Ascending aorta (tissue), 2 donors: Measurements from ENCODE around the gene AXL. TPM values are rescaled to one million over a fixed set of nuclear protein-coding genes. Genes with fewer than 3 reads are reported as not detected.
"Not testable (repeated sequence)": the region's sequence is repeated elsewhere in the genome, so short reads cannot be mapped to it uniquely, and the experiment has no call there.

Source experiments
- DNase-seq, 2 donors: peaks; one replicate each; pipeline ENCODE4 v3.0.0-alpha.2; 2019; ENCODE audit warnings: low spot score in 2 of 2
- H3K27ac ChIP-seq, 2 donors: fragments of 200-600 bp; sonication (generic); one replicate each; pipeline ENCODE4 v1.5.1; 2016 to 2017; ENCODE audit warnings: mild to moderate bottlenecking in 1 of 2
- H3K27me3 ChIP-seq: fragments of 200-600 bp; sonication (generic); one replicate; pipeline ENCODE4 v1.5.1; 2017
- H3K36me3 ChIP-seq, 2 donors: fragments of 200-600 bp; sonication (generic); one replicate each; pipeline ENCODE4 v1.5.1; 2016
- H3K4me1 ChIP-seq, 2 donors: fragments of 200-600 bp; sonication (generic); one replicate each; pipeline ENCODE4 v1.5.1; 2016 to 2017; ENCODE audit warnings: mild to moderate bottlenecking in 1 of 2
- H3K4me3 ChIP-seq, 2 donors: fragments of 200-600 bp; sonication (generic); one replicate each; pipeline ENCODE4 v1.5.1; 2016 to 2017; ENCODE audit warnings: mild to moderate bottlenecking in 1 of 2
- H3K9me3 ChIP-seq, 2 donors: fragments of 200-600 bp; sonication (generic); one replicate each; pipeline ENCODE4 v1.5.1; 2016
- intact Hi-C: fragments of 100-400 bp; cut with DNase I; formaldehyde crosslinking; loops from one replicate; pipeline ENCODE4 v1.15.1; 2023
- total RNA-seq: library from RNA; depleted of rRNA; stranded (reverse); fragments of >200 nt; gene quantifications from one replicate; pipeline ENCODE4 v1.1.0, GENCODE V29; 2016
- TF ChIP-seq, protein P1 (sequence below), 3 experiments: fragments of 200-600 bp in 2 of 3; fragments of 450-650 bp in 1 of 3; sonication (generic) in 2 of 3; IDR thresholded peaks; one replicate each; pipeline ENCODE4 v1.5.1; 2016 to 2019; ENCODE audit warnings: antibody characterized with exemption in 3 of 3, mild to moderate bottlenecking in 1 of 3, moderate library complexity in 1 of 3

Gene AXL
- total RNA-seq, 1 donor from 2014 or later = 122 TPM

DNA sequence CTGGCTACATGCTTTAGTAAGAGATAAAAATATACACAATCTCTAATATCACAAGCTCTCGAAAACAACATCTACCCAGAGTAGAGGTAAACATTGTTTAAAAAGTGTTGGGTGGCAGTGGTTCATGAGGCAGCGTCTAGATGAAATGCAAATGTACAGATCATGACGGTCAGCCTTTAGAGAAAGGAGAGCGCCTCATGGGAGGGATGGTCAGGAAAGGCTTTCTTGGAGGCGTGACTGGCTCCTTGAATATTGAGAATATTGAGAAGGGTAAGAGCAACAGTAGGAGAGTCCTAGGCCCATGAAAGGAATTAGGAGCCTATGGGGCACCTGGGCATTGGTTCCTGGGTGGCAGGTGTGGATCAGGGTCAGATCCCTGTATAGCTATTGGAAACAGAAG is 55.8 kb downstream of the AXL start:
- no peak overlapping the region for H3K27ac ChIP-seq
- DNase-seq = no peak
- intact Hi-C loops = no loop called here
- H3K27me3 ChIP-seq = no peaks in the 10 kb centered on the region
- H3K4me3 ChIP-seq = no peak overlapping the region
- H3K4me1 ChIP-seq = no peaks in the 10 kb centered on the region
- TF ChIP-seq, protein P1, sequence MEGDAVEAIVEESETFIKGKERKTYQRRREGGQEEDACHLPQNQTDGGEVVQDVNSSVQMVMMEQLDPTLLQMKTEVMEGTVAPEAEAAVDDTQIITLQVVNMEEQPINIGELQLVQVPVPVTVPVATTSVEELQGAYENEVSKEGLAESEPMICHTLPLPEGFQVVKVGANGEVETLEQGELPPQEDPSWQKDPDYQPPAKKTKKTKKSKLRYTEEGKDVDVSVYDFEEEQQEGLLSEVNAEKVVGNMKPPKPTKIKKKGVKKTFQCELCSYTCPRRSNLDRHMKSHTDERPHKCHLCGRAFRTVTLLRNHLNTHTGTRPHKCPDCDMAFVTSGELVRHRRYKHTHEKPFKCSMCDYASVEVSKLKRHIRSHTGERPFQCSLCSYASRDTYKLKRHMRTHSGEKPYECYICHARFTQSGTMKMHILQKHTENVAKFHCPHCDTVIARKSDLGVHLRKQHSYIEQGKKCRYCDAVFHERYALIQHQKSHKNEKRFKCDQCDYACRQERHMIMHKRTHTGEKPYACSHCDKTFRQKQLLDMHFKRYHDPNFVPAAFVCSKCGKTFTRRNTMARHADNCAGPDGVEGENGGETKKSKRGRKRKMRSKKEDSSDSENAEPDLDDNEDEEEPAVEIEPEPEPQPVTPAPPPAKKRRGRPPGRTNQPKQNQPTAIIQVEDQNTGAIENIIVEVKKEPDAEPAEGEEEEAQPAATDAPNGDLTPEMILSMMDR (IDR thresholded peaks at IDR 0.05) = no peak
- no peaks in the 10 kb centered on the region for H3K9me3 ChIP-seq
- H3K36me3 ChIP-seq = peaks cover 98 to 100% of the 10 kb centered on the region in 2 donors

DNA sequence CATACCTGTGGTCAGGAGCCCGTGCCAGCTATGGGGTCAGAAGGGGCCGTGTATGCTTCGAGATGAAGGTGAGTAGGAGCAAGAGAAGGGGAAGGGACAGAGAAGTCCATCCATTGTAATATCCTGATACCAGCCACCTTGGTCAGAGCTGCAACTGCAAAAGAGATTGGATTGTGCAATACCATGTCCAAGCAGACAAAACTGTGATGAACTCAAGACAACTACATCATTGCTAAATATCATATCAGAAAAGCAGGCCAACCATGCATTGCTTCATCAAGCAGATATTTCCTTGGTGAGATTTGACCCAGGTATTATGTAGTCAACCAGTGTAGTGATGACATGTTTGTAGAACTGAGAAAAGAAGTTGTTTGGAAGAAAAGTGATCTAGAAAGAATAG is 57.2 kb downstream of the AXL start:
- H3K4me1 ChIP-seq = no peaks in the 10 kb centered on the region
- peaks cover 99 to 100% of the 10 kb centered on the region in 2 donors for H3K36me3 ChIP-seq
- intact Hi-C loops = no loop called here
- no peak overlapping the region for H3K4me3 ChIP-seq
- H3K27ac ChIP-seq = no peak overlapping the region
- TF ChIP-seq, protein P1 (IDR thresholded peaks at IDR 0.05) = no peak
- DNase-seq = no peak
- H3K9me3 ChIP-seq = no peaks in the 10 kb centered on the region
- no peaks in the 10 kb centered on the region for H3K27me3 ChIP-seq

DNA sequence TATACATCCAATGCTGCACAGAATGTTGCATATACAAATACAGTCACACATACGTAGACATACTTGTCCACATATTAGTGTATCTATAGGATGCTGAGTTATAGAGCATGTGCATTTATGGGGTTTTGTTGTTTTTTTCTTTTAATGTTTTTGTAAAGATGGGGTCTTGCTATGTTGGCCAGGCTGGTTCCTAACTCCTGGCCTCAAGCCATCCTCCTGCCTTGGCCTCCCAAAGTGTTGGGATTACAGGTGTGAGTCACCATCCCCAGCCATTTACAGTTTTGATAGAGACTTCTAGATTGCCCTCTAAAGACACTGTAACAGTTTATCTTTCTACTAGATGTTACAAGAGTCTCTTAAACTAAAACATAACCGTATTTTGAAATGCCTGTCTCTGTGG is 59.5 kb downstream of the AXL start:
- H3K36me3 ChIP-seq = peaks cover 96 to 98% of the 10 kb centered on the region in 2 donors
- TF ChIP-seq, protein P1 (IDR thresholded peaks at IDR 0.05) = no peak
- DNase-seq = no peak
- no peak overlapping the region for H3K4me3 ChIP-seq
- intact Hi-C loops = no loop called here
- no peak overlapping the region for H3K27ac ChIP-seq
- no peaks in the 10 kb centered on the region for H3K4me1 ChIP-seq
- H3K27me3 ChIP-seq = no peaks in the 10 kb centered on the region
- no peaks in the 10 kb centered on the region for H3K9me3 ChIP-seq

DNA sequence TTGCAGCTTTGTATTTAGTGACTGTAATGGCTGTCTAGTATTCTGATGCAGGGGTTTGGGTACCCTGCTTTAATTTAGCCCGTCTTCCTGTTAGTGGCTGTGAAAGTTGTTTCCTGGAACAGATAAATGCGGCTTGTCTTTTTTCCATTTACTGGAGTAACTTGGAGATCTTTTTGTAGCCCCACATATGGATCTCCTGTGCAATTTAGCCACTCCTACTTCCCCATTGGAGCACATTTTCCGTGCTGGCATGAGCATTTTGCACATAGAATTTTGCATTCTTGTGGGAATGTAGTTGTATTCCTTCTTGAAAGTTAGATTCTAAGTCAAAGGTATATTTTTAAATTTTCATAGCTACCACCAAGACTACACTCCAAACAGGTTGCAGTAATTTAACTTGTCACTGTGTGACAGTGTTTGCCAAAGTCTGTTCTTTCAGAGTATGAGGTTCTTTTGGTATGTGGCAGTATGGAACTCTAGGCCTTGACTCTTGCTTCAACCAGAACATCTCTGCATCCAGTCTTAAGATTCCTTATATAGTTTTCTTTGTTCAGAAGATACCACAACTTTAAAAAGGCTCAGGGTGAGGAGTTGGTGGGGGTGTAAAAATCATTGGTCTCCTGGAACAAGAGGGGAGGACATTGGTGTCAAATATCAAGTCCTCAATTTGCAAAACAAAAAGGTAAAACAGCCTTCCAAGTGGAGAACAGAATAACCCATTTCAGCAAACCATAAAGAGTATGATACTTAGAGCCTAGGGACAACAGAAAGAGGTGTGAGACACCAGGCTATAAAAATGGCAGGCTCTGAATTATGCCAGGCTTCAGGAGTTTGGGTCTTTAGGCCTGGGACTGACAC is 69.9 kb downstream of the AXL start:
- no peak overlapping the region for H3K27ac ChIP-seq
- intact Hi-C loops = no loop called here
- no peak overlapping the region for H3K4me3 ChIP-seq
- TF ChIP-seq, protein P1 (IDR thresholded peaks at IDR 0.05) = no peak
- H3K9me3 ChIP-seq = no peaks in the 10 kb centered on the region
- DNase-seq = no peak
- no peaks in the 10 kb centered on the region for H3K27me3 ChIP-seq
- peaks cover 79 to 94% of the 10 kb centered on the region in 2 donors for H3K36me3 ChIP-seq
- H3K4me1 ChIP-seq = no peaks in the 10 kb centered on the region

DNA sequence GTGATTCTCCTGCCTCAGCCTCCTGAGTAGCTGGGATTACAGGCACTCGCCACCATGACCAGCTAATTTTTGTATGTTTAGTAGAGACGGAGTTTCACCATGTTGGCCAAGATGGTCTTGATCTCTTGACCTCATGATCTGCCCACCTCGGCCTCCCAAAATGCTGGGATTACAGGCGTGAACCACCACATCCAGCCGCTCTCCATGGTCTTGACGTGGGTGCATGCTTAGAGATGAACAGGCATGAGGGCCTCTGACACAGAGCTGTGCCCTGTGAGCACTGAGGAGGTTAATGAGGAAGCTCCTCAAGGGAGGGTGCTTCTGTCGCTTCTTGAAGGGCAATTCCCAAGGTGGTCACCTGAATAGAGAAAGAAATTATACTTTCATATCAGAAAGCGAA is 70.8 kb downstream of the AXL start:
- H3K4me3 ChIP-seq, H3K9me3 ChIP-seq, DNase-seq, H3K27ac ChIP-seq, intact Hi-C loops, H3K27me3 ChIP-seq, H3K4me1 ChIP-seq: not testable (repeated sequence)
- H3K36me3 ChIP-seq = peaks cover 81 to 94% of the 10 kb centered on the region in 2 donors

GRCh38 chr19:41294393-41294792 is 75.4 kb downstream of the AXL start:
- Histone ChIP-seq H3K27ac (no peak overlapping the region), H3K36me3 (peaks cover 73 to 80% of the 10 kb centered on the region in 2 donors), H3K9me3 (no peaks in the 10 kb centered on the region), H3K27me3 (no peaks in the 10 kb centered on the region), H3K4me1 (peaks cover 8 to 20% of the 10 kb centered on the region in 2 donors), H3K4me3 (no peak overlapping the region)
- DNase-seq = no peak
- intact Hi-C loops = no loop called here
- TF ChIP-seq, protein P1 (IDR thresholded peaks at IDR 0.05) = no peak
